Naive B cell (primary cell): ENCODE results near the gene SYTL1. TPM values are rescaled to one million over a fixed set of nuclear protein-coding genes. Genes with fewer than 3 reads are reported as not detected.

Experiments
- ATAC-seq, 2 donors: fragments of 150-1000 bp; cut with Tn5 transposase; 2 replicates each; pipeline ENCODE4 v1.10.0; 2021; ENCODE audit warnings: low read depth in 2 of 2, mild to moderate bottlenecking in 2 of 2, moderate library complexity in 2 of 2
- DNase-seq: peaks from one replicate; pipeline ENCODE4 v3.0.0; 2022
- H3K27ac Mint-ChIP-seq, 6 donors: one replicate each; pipeline ENCODE4 v1.8.0; 2020 to 2022; ENCODE audit warnings: mild to moderate bottlenecking in 6 of 6, mixed read lengths in 6 of 6, moderate library complexity in 5 of 6, inconsistent platforms in 2 of 6
- H3K27me3 Mint-ChIP-seq, 3 donors: one replicate each; pipeline ENCODE4 v1.8.0; 2021 to 2022; ENCODE audit warnings: mixed read lengths in 3 of 3, mild to moderate bottlenecking in 1 of 3
- H3K36me3 Mint-ChIP-seq, 2 donors: one replicate each; pipeline ENCODE4 v1.8.0; 2020 to 2022; ENCODE audit warnings: mixed read lengths in 2 of 2, inconsistent platforms in 1 of 2, mild to moderate bottlenecking in 1 of 2
- H3K4me1 Mint-ChIP-seq, 3 donors: one replicate each; pipeline ENCODE4 v1.8.0; 2020 to 2022; ENCODE audit warnings: mixed read lengths in 3 of 3, inconsistent platforms in 1 of 3, mild to moderate bottlenecking in 1 of 3, moderate library complexity in 1 of 3
- H3K4me3 Mint-ChIP-seq, 8 donors: one replicate each; pipeline ENCODE4 v1.8.0; 2020 to 2022; ENCODE audit warnings: mild to moderate bottlenecking in 8 of 8, mixed read lengths in 8 of 8, moderate library complexity in 8 of 8, inconsistent platforms in 2 of 8
- H3K9me3 Mint-ChIP-seq, 7 donors: one replicate each; pipeline ENCODE4 v1.8.0; 2020 to 2022; ENCODE audit warnings: mixed read lengths in 7 of 7, mild to moderate bottlenecking in 5 of 7, inconsistent platforms in 2 of 7, moderate library complexity in 1 of 7
- polyA plus RNA-seq, 6 donors: library from polyadenylated mRNA; unstranded; fragments of 300-500 nt; fragmentation: Illumina TruSeq; gene quantifications; one replicate each; pipeline ENCODE4 v1.2.3, GENCODE V29; 2021; ENCODE audit warnings: low read depth in 6 of 6

The SYTL1 gene, protein sequence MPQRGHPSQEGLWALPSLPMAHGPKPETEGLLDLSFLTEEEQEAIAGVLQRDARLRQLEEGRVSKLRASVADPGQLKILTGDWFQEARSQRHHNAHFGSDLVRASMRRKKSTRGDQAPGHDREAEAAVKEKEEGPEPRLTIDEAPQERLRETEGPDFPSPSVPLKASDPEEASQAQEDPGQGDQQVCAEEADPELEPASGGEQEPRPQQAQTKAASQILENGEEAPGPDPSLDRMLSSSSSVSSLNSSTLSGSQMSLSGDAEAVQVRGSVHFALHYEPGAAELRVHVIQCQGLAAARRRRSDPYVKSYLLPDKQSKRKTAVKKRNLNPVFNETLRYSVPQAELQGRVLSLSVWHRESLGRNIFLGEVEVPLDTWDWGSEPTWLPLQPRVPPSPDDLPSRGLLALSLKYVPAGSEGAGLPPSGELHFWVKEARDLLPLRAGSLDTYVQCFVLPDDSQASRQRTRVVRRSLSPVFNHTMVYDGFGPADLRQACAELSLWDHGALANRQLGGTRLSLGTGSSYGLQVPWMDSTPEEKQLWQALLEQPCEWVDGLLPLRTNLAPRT
- 100 to 1,000 TPM in 1 of 6 donors, 10 to 100 TPM in 5; 63.3 to 110 (median 79.9) TPM for polyA plus RNA-seq

- H3K27me3 Mint-ChIP-seq: no peaks in the 10 kb centered on the region
Observed at GRCh38 chr1:27341525-27342252, at the start of gene SYTL1. Gene SYTL1 (plus strand): TSS chr1:27342022. CDS start chr1:27345335, 3,313 bp downstream.

GRCh38 chr1:27292106-27292505 lies 49.7 kb upstream of the SYTL1 start:
- no peaks in the 10 kb centered on the region for H3K27me3 Mint-ChIP-seq
- ATAC-seq: no peak

More at GRCh38 chr1:27341525-27342252, at the start of gene SYTL1:
- H3K4me1 Mint-ChIP-seq: peaks cover 51 to 76% (median 66%) of the 10 kb centered on the region in 3 donors
- ATAC-seq: peak; percentile 82 to 88
- H3K27ac Mint-ChIP-seq: peak within 1 kb of the TSS; percentile 87 to 98 (median 96)
- H3K4me3 Mint-ChIP-seq: peak within 1 kb of the TSS; percentile 87 to 98 (median 93)
- peak; percentile 87 for DNase-seq
- H3K36me3 Mint-ChIP-seq: peaks cover 0 to 8% of the 10 kb centered on the region in 2 donors
- peaks cover 0 to 7% (median 0%) of the 10 kb centered on the region in 7 donors for H3K9me3 Mint-ChIP-seq

DNA sequence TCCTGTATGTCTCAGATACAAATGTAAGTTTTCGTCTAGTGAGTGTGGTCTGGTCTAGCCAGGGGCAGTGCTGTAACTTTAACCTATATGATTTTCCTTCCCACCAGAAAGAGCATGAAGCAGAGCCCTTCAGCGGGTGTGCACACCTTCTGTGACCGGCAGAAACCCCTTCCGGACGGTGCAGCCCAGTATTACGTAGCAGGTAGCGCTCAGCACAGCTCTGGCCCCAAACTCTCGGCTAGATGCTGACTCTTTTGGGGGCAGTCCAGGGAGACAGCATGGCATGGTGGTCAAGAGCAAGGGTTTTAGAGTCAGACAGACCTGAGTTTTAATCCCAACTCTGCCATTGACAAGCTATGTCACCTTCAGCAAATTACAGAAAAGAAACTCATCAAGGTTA lies 47.9 kb upstream of the SYTL1 start:
- Mint-ChIP-seq H3K27ac (peak overlapping the region in 1 of 6 donors; percentile 38), H3K4me1 (no peaks in the 10 kb centered on the region), H3K36me3 (peaks cover 10 to 18% of the 10 kb centered on the region in 2 donors), H3K4me3 (no peak overlapping the region), H3K9me3 (no peaks in the 10 kb centered on the region), H3K27me3 (no peaks in the 10 kb centered on the region)
- DNase-seq (no peak), ATAC-seq (no peak)

More at GRCh38 chr1:27292106-27292505, 49.7 kb upstream of the SYTL1 start:
- peaks cover 0 to 5% (median 5%) of the 10 kb centered on the region in 3 donors for H3K4me1 Mint-ChIP-seq
- peaks cover 16 to 22% of the 10 kb centered on the region in 2 donors for H3K36me3 Mint-ChIP-seq
- no peaks in the 10 kb centered on the region for H3K9me3 Mint-ChIP-seq
- peak overlapping the region in 1 of 6 donors; percentile 79 for H3K27ac Mint-ChIP-seq
- no peak for DNase-seq
- peak overlapping the region in 1 of 8 donors; percentile 74 for H3K4me3 Mint-ChIP-seq

DNA sequence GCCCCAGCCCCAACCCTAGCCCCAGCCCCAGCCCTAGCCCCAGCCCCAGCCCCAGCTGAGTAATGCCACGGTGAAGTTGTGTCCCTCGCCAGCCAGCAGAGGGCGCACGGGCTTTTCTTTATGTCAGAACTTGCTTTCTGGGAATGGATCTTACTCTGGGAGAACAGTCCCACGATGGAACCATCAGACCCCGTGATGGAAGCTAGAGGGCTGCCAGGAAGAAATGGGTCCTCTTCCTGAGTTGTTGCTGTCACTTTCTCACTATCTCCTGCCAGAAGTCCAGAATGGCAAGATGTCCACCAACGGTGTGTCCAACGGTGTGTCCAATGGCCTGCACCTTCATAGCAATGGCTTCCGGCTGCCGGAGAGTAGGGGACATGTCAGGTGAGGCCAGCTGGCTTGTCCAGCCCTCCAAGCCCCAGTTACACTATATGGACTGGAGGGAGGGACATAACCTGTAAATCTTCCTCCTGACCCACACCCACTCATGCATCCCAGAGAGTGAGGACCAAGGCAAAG lies 45.0 kb upstream of the SYTL1 start:
- DNase-seq (peak; percentile 47), ATAC-seq (peak; percentile 44 to 62)
- Mint-ChIP-seq H3K27ac (no peak overlapping the region), H3K4me1 (peaks cover 9 to 12% (median 11%) of the 10 kb centered on the region in 3 donors), H3K4me3 (no peak overlapping the region), H3K27me3 (no peaks in the 10 kb centered on the region), H3K9me3 (no peaks in the 10 kb centered on the region), H3K36me3 (peaks cover 16 to 17% of the 10 kb centered on the region in 2 donors)

DNA sequence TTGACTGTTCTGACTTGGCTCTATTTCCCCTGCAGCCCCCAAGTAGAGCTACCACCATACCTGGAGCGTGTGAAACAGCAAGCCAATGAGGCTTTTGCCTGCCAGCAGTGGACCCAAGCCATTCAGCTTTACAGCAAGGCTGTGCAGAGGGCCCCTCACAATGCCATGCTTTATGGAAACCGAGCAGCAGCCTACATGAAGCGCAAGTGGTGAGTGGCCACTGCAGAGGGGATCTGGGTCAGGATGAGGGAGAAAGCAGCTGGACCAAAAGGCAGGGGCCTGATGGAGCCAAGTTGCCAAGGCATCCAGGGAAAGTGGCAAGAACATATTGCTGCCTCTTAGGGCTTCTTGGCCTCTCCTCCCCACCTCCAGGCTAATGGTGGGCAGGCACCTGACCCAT lies 43.9 kb upstream of the SYTL1 start:
- Mint-ChIP-seq H3K9me3 (no peaks in the 10 kb centered on the region), H3K27me3 (no peaks in the 10 kb centered on the region), H3K4me3 (no peak overlapping the region), H3K36me3 (peaks cover 16 to 17% of the 10 kb centered on the region in 2 donors), H3K27ac (peak overlapping the region in 2 of 6 donors; percentile 34 to 47), H3K4me1 (peaks cover 9 to 13% (median 12%) of the 10 kb centered on the region in 3 donors)
- DNase-seq (no peak), ATAC-seq (no peak)

- Mint-ChIP-seq H3K27ac (peak overlapping the region in 1 of 6 donors; percentile 87), H3K9me3 (no peaks in the 10 kb centered on the region)
Observed at GRCh38 chr1:27298632-27299384, 43.0 kb upstream of the SYTL1 start.

GRCh38 chr1:27299385-27300271 lies 42.2 kb upstream of the SYTL1 start:
- Mint-ChIP-seq H3K27me3 (no peaks in the 10 kb centered on the region), H3K4me1 (peaks cover 9 to 13% (median 12%) of the 10 kb centered on the region in 3 donors), H3K27ac (peak overlapping the region in 2 of 6 donors; percentile 78 to 87), H3K4me3 (no peak overlapping the region), H3K36me3 (peaks cover 11 to 17% of the 10 kb centered on the region in 2 donors), H3K9me3 (no peaks in the 10 kb centered on the region)
- no peak for DNase-seq
- ATAC-seq: no peak

More at GRCh38 chr1:27298632-27299384, 43.0 kb upstream of the SYTL1 start:
- DNase-seq: no peak
- no peak overlapping the region for H3K4me3 Mint-ChIP-seq
- peaks cover 13 to 17% of the 10 kb centered on the region in 2 donors for H3K36me3 Mint-ChIP-seq
- H3K4me1 Mint-ChIP-seq: peaks cover 9 to 13% (median 12%) of the 10 kb centered on the region in 3 donors
- H3K27me3 Mint-ChIP-seq: no peaks in the 10 kb centered on the region
- ATAC-seq: no peak

- DNase-seq: peak; percentile 70
- peak overlapping the region in 1 of 6 donors; percentile 65 for H3K27ac Mint-ChIP-seq
- no peaks in the 10 kb centered on the region for H3K9me3 Mint-ChIP-seq
- H3K4me3 Mint-ChIP-seq: no peak overlapping the region
- peaks cover 9 to 13% (median 12%) of the 10 kb centered on the region in 3 donors for H3K4me1 Mint-ChIP-seq
- H3K36me3 Mint-ChIP-seq: peaks cover 11 to 17% of the 10 kb centered on the region in 2 donors
- peak; percentile 90 for ATAC-seq
- H3K27me3 Mint-ChIP-seq: no peaks in the 10 kb centered on the region
Observed at GRCh38 chr1:27300341-27301051, 41.3 kb upstream of the SYTL1 start.

DNA sequence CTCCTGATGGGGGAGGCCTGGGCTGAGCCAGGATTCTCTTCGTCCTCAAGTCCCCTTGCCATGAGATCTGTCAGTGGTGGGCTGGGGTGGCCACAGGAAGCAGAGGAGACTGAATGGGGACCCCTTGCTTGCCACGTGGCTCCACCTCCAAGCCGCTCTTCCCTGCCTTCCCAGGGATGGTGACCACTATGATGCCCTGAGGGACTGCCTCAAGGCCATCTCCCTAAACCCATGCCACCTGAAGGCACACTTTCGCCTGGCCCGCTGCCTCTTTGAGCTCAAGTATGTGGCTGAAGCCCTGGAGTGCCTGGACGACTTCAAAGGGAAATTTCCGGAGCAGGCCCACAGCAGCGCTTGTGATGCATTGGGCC lies 40.8 kb upstream of the SYTL1 start:
- no peak overlapping the region for H3K4me3 Mint-ChIP-seq
- no peak for ATAC-seq
- no peak for DNase-seq
- H3K27ac Mint-ChIP-seq: no peak overlapping the region
- no peaks in the 10 kb centered on the region for H3K27me3 Mint-ChIP-seq
- no peaks in the 10 kb centered on the region for H3K9me3 Mint-ChIP-seq
- peaks cover 11 to 17% of the 10 kb centered on the region in 2 donors for H3K36me3 Mint-ChIP-seq
- H3K4me1 Mint-ChIP-seq: peaks cover 9 to 13% (median 12%) of the 10 kb centered on the region in 3 donors

- no peak for ATAC-seq
- no peak overlapping the region for H3K27ac Mint-ChIP-seq
Observed at GRCh38 chr1:27301582-27302199, 40.1 kb upstream of the SYTL1 start.

DNA sequence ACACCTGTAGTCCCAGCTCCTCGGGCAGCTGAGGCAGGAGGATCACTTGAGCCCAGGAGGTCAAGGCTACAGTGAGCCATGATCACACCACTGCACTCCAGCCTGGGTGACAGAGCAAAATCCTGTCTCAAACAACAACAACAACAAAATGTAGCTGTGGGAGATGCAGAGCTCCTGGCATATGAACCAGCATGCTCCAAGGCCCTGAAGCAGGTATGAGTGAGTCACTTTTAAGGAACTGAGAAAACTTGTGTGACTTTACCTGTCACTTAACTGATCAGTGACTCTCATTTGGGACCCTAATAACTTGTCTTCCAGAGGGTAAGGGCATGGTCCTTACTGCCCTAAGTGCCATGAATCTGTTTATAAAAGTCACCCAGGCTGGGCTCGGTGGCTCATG lies 39.2 kb upstream of the SYTL1 start:
- Mint-ChIP-seq H3K4me3 (no peak overlapping the region), H3K27me3 (no peaks in the 10 kb centered on the region), H3K36me3 (peaks cover 6 to 17% of the 10 kb centered on the region in 2 donors), H3K27ac (no peak overlapping the region), H3K9me3 (no peaks in the 10 kb centered on the region), H3K4me1 (peaks cover 9 to 13% (median 12%) of the 10 kb centered on the region in 3 donors)
- DNase-seq (no peak), ATAC-seq (no peak)

More at GRCh38 chr1:27301582-27302199, 40.1 kb upstream of the SYTL1 start:
- no peak for DNase-seq
- H3K4me3 Mint-ChIP-seq: no peak overlapping the region
- H3K4me1 Mint-ChIP-seq: peaks cover 9 to 13% (median 12%) of the 10 kb centered on the region in 3 donors
- H3K27me3 Mint-ChIP-seq: no peaks in the 10 kb centered on the region
- H3K36me3 Mint-ChIP-seq: peaks cover 6 to 17% of the 10 kb centered on the region in 2 donors
- no peaks in the 10 kb centered on the region for H3K9me3 Mint-ChIP-seq
